UCSD-AML1 (cell line): ENCODE results near the gene CAPS.
"Not testable (repeated sequence)": the region's sequence is repeated elsewhere in the genome, so short reads cannot be mapped to it uniquely, and the experiment has no call there.

Experiments
- DNase-seq: peaks from one replicate; lab custom pipeline; 2025; ENCODE audit not compliant: unreplicated experiment; lab: John Stamatoyannopoulos, UW

The CAPS gene

DNA sequence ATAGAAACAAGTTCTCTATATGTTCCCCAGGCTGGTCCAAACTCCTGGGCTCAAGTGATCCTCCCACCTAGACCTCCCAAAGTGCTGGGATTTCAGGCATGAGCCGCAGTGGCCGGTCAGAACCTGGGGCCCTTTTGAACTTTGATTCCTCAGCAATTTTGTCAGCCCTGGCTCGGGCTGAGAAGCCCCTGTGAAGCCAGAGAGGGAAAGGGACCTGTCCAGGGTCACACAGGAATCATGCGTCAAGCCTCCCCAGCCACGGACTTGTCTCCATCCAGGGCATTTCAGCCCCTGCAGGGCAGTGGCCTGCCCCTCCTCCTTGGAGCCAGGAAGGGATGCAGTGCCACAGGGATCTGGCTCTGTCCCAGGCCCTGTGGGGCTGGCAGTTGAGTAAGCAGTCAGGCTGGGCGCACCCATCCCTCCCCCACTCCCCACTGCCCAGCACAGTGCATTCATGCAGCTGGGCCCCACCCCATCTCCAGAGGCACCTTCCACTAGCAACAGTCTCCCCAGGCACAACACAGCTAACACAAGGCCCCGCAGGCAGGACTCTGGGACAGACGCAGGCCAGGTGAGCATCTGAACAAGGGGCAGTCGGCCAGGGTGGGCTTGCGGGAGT is at the start of gene CAPS:
CAPS (plus strand) TSS at position 516 of the 619 bp plus-strand sequence. CDS start 153 bp downstream, outside the sequence.
- DNase-seq: no peak

DNA sequence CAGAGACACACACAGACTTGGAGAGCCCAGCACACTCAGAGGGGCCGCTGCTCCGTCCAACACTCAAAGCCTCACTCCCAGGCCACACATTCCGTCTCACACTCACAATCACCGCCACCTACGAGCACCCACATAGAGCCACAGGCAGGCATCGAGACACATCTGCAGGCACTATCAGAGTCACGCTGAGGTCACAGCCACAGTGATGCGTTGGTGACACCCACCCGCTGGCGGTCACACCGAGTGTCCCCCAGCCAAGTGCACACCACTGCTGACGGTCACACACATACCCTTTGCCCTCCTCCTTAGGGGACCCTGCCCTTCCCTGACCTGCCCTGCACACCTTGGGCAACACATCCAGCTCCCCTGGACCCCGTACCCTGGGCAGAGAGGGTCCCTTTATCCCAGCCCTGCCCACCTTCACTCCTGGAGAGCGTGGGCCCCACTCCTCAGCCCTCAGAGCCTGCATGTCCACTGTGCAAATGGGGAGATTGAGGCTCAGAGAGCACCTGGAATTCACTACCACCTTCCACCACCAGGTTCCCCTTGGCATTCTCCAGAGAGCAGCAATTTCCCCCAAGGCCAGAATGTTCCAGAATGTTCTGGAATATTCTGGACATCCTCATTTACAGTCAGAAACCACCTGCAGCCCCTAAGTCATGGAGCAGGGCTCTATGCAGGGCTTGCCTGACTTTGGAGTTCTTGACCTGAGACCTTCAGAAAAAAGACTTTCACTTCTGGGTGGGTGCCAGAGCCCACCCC is 49.1 kb upstream of the CAPS start:
- no peak for DNase-seq

DNA sequence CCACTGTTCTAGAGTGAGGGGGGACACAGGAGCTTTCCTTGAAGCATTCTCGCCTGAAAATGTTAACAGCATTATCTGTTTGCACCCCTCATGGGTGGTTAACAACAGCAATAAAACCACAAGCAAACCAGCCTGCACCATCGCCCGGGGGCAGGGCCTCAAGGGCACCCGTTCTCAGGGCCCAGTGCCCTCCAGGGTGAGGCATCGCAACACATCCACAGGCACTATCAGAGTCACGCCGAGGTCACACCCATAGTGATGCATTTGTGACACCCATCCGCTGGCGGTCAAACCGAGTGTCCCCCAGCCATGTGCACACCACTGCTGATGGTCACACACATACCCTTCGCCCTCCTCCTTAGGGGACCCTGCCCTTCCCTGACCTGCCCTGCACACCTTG is 48.3 kb upstream of the CAPS start:
- no peak for DNase-seq

DNA sequence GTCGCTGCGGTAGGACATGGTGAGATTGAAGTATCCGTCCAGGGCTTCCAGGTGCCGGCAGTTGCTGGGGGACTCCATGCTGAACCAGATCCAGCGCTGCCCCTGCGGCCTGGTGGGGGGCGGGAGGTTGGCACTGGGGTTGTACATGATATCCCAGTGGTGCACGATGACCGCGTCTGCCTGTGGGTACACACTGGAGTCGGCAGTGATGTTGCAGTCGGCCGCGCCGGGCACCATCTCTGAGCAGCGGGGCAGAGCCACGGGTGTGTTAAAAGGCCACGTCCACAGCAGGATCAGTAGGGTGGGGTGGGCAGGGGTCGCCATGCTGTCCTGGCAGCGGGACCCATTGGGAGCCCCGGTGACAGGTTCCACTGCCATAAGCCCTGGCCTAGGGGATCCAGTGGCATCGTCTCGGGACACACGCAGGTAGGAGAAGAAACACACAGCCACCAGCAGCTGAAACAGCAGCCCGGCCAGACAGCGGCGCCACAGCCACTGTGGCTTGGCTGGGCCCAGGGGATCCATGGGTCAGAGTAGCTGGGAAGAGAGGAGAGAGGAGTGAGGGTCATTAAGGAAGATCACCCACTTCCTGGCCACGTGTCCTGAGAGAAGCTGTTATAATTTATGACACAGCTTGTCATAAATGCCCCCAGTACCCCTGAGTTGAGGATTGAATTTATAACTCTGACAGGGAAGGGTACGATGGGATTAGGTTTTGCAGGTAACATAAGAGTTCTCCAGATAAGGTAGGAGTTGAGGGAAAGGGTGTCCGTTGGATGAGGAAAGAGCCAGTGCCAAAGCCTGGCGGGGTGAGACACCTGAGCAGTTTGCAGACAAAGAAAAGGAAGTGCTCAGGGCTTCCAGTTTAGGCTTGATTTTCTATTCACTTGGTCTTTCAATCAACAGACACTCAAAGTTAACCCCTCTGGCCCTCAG is 46.6 kb upstream of the CAPS start:
- no peak for DNase-seq

DNA sequence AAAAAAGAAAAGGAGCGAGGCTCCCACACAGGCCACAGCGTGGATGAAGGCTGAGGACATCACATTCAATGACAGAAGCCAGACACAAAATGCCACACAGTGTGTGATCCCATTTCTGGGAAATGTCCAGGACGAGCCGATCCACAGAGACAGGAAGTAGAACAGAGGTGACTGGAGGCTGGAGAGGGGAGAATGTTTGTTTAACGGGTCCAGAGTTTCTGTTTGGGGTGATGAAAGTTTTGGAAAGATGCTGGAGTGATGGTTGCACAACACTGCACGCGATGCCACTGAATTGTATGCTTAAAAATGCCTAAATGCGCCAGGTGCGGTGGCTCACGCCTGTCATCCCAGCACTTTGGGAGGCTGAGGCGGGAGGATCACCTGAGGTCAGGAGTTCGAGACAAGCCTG is 43.1 kb upstream of the CAPS start:
- no peak for DNase-seq

DNA sequence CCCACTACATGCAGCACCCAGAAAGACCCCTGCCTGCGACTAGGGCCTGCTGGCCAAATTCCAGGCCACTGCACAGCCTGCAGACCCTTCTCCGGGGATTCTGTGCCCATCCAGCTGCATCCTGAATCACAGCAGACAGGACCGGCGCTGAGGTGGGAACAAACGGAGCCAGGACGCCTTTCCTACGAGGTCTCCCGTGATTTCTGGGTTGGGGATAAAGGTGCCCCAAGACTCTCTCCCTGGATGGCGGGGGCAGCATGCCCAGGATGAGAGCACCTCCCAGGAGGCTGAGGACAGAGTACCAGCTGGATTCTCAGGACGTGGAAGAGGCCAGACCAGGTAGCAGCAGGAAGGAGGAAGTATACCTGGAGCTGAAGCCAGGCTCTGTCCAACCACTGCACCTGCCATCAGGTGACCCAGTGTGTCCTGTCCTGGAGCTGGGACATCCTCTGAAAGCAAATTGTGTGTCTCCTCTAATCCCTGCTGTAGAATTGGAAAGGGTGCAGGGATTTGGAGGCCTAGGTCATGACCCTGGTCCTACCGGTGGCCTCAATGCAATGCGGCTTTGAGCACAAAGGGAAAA is 40.3 kb upstream of the CAPS start:
- no peak for DNase-seq

DNA sequence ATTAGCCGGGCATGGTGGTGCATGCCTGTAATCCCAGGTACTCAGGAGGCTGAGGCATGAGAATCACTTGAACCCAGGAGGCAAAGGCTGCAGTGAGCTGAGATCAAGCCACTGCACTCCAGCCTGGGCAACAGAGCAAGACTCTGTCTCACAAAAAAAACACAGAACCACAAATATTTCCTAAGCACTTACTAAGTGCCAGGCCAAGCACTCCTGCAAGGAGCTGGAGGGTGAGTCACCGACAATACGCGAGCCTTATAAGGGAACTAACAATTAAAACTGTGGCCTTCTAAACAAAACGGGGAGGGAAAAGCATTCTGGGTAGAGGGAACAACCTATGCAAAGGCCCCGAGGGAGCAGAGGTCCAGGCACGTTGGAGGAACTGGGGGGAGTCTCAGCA is 39.6 kb upstream of the CAPS start:
- not testable (repeated sequence) for DNase-seq

DNA sequence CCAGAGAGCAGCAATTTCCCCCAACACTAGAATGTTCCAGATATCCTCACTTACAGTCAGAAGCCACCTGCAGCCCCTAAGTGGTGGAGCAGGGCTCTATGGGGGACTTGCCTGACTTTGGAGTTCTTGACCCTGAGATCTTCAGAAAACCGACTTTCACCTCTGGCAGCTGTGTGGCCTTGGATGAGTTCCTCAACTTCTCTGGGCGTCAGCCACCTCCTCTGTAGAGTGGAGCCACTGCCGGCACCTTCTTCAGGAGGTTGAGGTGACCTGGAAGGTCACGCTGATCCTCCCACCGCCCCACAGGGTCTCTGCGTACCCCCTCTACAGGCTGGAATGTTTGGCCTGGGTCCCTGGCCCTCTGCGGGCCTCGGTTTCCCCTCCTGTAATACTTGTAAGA is 36.6 kb upstream of the CAPS start:
- DNase-seq: no peak

DNA sequence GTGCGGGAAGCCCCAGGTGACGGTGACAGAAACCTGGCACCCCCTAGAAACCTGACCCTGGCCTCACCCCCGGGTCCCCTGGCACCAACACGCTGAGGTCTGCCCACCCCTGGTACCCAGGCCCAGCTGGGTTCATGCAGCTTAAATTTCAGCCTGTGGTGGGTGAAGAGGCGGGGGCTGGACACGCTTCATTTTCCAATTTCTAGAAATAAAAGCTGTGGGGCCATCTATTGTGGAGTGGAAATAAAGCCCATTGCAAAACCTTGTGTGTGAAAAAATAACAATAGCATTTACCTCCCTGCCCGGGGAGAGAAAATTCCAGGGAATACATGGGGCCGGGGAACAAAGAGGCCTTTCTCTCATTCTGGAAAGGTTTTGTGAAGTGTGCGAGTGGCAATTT is 36.2 kb upstream of the CAPS start:
- DNase-seq: no peak

DNA sequence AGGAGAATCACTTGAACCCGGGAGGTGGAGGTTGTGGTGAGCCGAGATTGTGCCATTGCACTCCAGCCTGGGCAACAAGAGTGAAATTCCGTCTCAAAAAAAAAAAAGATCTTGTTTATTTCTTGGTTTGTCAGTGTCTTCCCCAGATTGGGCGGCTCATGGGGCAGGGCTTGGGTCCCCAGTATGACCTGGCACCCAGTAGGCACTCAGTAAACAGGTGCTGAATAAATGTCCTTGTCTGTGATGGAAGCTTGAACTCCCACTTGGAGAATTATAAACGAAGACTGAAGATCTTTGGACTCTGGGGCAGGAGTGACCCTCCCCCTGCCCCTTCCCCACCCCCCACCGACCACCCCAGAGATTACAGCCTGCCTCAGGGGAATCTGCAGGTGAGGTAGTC is 33.9 kb upstream of the CAPS start:
- no peak for DNase-seq

DNA sequence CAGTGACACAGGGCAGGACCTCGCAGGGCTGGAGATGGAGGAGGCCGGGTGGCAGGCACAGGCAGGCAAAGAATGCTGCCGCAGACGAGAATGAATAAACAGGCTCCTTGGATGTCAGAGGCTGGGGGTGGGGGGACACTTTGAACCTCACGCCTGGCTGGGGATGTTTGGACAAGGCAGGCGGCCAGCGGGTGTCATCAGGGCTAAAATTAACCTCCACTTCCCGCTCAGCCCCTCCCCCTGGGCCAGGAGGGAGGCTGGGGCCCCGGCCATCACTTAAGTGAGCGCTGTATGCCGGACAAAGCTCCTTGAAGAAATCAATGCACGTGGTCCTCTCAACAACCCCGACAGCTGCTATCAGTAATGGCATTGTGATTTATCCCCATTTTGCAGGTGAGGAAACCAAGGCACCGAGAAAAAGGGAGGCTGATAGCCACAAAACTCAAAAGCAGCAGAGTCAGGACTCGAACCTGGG is 33.4 kb upstream of the CAPS start:
- DNase-seq: no peak

DNA sequence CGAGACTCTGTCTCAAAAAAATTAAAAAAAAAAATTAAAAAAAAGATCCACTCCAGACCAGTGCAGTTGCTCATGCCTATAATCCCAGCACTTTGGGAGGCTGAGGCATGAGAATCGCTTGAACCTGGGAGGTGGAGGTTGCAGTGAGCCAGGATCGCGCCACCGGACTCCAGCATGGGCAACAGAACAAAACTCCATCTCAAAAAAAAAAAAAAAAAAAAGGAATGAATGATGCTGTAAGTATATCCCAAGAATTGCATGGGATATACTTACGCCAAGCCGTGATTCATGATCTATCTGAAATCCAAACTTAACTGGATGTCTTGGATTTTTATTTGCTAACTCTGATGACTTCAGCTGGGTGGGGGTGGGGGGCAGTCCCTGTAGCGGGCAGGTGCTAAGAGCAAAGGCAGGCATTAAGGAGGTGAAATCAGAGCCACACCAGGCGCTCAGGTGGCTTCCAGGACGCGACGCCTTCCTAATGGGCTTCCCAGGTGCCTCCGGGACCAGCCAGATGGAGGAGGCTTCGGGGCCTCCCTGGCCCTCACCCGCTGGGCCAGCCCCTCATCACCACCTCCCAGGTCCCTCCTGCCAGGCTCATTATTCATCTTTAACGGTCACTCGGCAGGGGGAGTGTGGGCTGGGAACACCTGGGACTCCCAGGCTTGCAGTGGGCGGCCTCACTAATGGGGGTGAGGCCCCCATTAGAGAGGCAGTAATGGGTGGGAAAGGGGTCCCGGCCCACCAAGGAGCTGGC is 32.3 kb upstream of the CAPS start:
- no peak for DNase-seq

DNA sequence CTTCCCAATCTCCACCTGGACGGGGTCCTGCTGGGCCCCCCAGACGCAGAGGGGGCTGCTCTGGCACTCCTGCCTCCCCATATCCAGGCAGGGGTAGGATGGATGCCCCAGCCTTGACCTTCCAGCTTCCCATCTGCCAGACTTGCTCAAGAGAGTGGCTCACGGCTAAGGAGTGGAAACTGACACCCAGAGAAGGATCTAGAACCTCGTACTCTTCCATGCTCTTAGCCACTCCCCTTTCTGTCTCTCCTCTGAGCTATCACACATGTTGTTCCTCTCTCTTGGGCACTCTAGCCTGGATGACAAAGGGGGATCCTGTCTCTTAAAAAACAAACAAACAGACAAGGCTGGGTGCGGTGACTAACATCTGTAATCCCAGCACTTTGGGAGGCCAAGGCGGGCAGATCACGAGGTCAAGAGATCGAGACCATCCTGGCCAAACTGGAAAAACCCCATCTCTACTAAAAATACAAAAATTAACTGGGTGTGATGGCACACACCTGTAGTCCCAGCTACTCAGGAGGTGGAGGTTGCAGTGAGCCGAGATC is 31.6 kb upstream of the CAPS start:
- no peak for DNase-seq

DNA sequence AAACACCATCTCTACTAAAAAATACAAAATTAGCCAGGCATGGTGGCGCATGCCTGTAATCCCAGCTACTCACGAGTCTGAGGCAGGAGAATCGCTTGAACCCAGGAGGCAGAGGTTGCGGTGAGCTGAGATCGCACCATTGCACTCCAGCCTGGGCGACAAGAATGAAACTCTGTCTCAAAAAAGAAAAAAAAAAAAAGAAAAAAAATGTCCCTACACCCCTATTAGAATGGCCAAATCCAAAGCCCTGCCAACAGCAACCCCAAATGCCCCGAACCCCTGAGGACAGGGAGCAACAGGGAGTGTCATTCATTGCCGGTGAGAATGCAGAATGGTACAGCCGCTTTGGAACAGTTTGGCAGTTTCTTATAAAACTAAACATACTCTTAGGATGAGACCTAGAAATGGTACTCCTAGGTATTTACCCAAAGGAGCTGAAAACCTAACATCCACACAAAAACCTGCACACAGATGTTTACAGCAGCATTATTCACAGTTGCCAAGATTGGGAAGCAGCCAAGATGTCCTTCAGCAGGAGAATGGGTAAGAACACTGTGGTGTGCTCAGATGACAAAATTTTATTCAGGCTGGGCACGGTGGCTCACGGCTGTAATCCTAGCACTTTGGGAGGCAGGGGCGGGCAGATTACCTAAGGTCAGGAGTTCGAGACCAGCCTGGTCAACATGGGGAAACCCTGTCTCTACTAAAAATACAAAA is 30.7 kb upstream of the CAPS start:
- DNase-seq: not testable (repeated sequence)

DNA sequence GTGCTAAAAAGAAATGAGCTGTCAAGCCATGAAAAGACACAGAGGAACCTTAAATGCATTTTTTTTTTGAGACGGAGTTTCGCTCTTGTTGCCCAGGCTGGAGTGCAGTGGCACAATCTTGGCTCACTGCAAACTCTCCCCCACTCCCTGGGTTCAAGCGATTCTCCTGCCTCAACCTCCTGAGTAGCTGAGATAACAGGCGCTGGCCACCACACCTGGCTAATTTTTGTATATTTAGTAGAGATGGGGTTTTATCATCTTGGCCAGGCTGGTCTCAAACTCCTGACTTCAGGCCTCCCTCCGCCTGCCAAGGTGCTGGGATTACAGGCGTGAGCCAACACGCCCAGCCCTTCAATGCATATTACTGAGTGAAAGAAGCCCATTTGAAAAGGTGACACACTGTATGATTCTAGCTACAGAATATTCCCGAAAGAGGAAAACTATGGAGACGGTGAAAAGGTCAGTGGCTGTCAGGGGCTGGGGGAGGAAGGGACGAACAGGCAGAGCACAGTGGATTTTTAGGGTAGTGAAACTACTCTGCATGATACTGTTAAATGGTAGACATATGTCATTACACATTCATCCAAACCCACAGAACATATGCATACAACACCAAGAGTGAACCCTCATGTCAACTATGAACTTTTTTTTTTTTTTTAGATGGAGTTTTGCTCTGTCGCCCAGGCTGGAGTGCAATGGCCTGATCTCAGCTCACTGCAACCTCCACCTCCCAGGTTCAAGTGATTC is 29.8 kb upstream of the CAPS start:
- DNase-seq: not testable (repeated sequence)

DNA sequence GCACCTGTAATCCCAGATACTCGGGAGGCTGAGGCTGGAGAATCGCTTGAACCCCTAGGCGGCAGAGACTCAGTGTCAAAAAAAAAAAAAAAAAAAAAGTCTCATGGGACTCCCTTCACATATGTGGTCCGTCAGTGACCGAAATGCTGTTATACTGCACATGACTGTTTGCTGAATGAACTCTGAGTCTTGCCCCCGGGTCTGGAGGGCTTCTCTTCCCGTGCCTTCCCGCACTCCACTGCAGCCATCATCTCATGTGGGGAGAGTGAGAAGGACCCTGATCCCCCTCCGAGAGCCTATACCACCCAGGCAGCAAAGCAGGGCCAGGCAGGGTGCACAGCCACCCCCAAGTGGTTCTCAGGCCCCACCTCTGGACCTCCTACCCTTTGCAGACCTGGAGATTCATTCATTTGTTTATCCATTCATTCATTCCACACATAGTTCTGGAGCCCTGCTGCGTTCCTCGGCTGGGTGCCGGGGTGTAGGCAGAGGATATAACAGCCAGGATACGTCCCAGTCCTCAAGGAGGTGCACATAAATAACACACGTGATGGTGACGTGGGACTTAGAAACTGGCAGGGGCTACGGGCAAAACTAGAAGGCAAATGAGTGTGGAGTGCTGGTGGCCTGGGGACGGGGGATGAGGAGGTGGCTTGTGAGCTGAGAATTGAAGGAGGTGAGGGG is 24.6 kb upstream of the CAPS start:
- no peak for DNase-seq

DNA sequence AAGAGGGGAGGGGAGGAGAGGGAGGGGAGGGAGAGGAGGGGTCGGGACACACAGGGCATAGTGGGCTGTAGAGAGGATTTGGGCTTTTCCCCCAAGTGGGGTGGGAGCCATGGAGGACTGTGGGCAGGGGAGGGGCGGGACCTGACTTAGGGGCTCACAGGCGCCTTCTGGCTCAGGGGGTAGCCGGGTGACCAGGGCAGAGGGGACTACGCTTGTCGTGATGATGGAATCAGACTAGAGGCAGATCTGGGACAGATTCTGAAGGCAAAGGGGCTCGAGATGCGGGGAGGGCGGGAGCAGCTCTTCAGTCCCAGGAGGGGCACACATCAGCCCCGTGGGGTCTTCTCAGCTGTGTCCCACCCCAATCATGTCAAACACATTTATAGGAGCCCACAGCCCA is 24.0 kb upstream of the CAPS start:
- no peak for DNase-seq

DNA sequence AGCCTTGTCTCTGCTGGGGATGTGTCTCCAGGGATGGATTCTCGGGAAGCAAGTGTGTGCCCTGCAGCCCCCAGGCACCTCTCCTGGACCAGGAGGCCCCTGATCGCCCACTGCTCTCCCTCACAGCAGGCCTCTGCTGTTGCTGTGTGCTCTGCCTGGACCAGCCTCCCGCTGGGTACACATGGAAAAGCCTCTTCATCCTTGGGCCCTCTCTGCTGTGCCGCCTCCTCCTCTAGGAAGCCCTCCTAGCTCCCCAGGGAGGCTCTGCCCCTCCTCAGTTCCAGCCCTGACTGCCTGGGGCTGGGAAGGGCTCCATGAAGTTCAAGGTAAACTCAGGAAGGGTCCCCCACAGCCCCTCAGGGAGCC is 22.5 kb upstream of the CAPS start:
- DNase-seq: no peak
